Left ventricle myocardium inferior (tissue), 1 donor: ENCODE measurements around the gene EXPH5. TPM values are rescaled to one million over a fixed set of nuclear protein-coding genes. Genes with fewer than 3 reads are reported as not detected.
A peak's percentile ranks its signal among the peaks of the same experiment; 100 is the strongest.

Experiments used
- DNase-seq: peaks from one replicate; pipeline ENCODE4 v3.0.0-alpha.2; 2020
- H3K27ac ChIP-seq: fragments of 200-600 bp; replicated peaks from 2 replicates; pipeline ENCODE4 v1.8.0; 2021
- H3K27me3 ChIP-seq: fragments of 200-600 bp; 2 replicates; pipeline ENCODE4 v1.8.0; 2021; ENCODE audit warnings: low read depth
- H3K36me3 ChIP-seq: fragments of 200-600 bp; 2 replicates; pipeline ENCODE4 v1.8.0; 2021
- H3K4me1 ChIP-seq: fragments of 200-600 bp; 2 replicates; pipeline ENCODE4 v1.8.0; 2021
- H3K4me3 ChIP-seq: fragments of 200-600 bp; 2 replicates; pipeline ENCODE4 v1.8.0; 2021; ENCODE audit warnings: mild to moderate bottlenecking, moderate library complexity
- H3K9me3 ChIP-seq: fragments of 200-600 bp; replicated peaks from 2 replicates; pipeline ENCODE4 v1.8.0; 2021
- intact Hi-C: fragments of 100-400 bp; cut with micrococcal nuclease; formaldehyde crosslinking; loops from one replicate; pipeline ENCODE4 v1.11.0; 2022
- total RNA-seq: library from RNA; stranded (reverse); fragmentation: NEBNext Ultra II Directional; extraction: Animal tissue kit (Norgen Biotek cat#: 25700); gene quantifications from one replicate; pipeline ENCODE4 v1.2.1, GENCODE V29; 2021
- TF ChIP-seq, protein P1 (sequence below): fragments of 200-600 bp; IDR thresholded peaks from 2 replicates; pipeline ENCODE4 v1.8.0; 2021; ENCODE audit warnings: antibody characterized with exemption, mild to moderate bottlenecking, borderline replicate concordance
- donor health status: DM: no; HTN: yes; CAD: no; lungs with severe emphysema.

The EXPH5 gene
- total RNA-seq, 1 donor from 2014 or later: 0.88 TPM

DNA sequence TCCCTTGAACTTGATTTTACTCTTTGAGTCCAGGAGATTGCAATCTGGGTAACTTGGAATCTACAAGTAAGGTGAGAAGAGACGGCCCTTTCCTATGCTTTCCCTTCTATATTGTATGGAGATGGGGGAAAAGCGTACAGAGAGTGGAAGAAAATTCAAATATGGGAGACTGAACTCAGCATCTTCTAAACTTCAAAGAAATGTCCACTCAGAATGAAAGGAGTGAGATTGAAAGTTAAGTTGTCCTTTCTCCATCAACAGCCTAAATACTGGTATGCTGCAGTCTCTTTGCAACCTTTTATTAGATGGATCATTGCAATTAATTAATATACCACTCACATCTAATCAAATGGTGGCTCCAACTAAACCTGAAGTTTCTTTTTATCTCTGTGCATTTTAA is 6.4 kb upstream of the EXPH5 start:
- Histone ChIP-seq H3K27me3 (peaks cover 45% of the 10 kb centered on the region), H3K36me3 (no peaks in the 10 kb centered on the region), H3K4me3 (no peak overlapping the region), H3K4me1 (no peaks in the 10 kb centered on the region), H3K9me3 (no peaks in the 10 kb centered on the region), H3K27ac (no peak overlapping the region)
- intact Hi-C loops: no loop called here
- no peak for DNase-seq
- TF ChIP-seq, protein P1, sequence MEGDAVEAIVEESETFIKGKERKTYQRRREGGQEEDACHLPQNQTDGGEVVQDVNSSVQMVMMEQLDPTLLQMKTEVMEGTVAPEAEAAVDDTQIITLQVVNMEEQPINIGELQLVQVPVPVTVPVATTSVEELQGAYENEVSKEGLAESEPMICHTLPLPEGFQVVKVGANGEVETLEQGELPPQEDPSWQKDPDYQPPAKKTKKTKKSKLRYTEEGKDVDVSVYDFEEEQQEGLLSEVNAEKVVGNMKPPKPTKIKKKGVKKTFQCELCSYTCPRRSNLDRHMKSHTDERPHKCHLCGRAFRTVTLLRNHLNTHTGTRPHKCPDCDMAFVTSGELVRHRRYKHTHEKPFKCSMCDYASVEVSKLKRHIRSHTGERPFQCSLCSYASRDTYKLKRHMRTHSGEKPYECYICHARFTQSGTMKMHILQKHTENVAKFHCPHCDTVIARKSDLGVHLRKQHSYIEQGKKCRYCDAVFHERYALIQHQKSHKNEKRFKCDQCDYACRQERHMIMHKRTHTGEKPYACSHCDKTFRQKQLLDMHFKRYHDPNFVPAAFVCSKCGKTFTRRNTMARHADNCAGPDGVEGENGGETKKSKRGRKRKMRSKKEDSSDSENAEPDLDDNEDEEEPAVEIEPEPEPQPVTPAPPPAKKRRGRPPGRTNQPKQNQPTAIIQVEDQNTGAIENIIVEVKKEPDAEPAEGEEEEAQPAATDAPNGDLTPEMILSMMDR: no peak

DNA sequence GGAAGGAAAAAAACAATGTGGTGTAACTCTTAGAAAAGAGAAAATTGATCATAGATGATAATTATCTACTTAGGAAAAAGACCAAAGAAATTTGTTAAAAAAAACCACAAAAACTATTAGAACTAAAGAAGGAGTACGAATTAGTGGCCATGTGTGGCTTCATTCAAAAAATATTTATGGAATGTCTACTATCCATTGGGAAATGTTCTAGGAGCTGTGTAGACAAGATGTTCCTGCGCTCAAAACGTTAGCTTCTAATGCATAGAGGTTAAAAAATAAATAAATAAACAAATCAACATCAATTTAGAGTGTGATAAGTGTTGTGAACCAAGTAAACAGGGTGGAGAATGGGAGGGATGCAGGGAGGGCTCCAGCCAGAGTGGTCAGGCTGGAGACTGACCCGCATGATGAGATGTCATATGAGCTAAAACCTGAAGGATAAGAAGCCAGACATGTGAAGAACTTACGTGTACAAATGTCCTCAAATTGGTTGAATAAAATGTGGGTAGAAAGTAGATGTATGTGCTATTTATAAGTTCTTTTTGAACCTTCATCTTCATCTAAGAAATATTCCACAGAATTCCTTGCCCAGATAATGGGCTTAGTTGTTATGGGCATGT is 4.3 kb upstream of the EXPH5 start:
- peaks cover 35% of the 10 kb centered on the region for H3K27me3 ChIP-seq

DNA sequence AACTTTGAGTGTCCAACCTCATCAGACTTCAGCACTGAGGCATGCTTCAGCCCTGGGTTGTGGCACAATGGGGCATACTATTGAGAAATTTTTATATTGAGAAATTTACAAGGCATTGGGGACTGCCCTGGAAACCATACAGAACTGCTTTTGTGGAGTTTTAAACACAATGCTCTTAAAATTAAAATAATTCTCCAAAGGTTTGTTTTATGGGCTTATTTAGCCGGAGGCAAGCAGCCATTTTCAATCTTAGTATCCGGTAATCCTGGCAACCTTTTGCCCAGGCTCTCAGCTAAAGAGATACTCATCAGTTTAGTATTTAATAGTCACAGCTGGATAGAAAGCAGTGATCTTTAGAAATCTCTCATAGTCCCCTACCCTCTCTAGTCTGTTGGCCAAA is 3.1 kb upstream of the EXPH5 start:
- no peaks in the 10 kb centered on the region for H3K9me3 ChIP-seq
- no peak overlapping the region for H3K4me3 ChIP-seq
- no peak overlapping the region for H3K27ac ChIP-seq
- no peaks in the 10 kb centered on the region for H3K36me3 ChIP-seq
- TF ChIP-seq, protein P1: no peak
- DNase-seq: no peak
- H3K27me3 ChIP-seq: peaks cover 27% of the 10 kb centered on the region
- intact Hi-C loops: no loop called here
- H3K4me1 ChIP-seq: peaks cover 13% of the 10 kb centered on the region

More for the DNA sequence above, 4.3 kb upstream of the EXPH5 start:
- Histone ChIP-seq H3K36me3 (no peaks in the 10 kb centered on the region), H3K9me3 (no peaks in the 10 kb centered on the region), H3K4me3 (no peak overlapping the region), H3K4me1 (peaks cover 10% of the 10 kb centered on the region), H3K27ac (no peak overlapping the region)
- intact Hi-C loops: no loop called here
- DNase-seq: no peak
- TF ChIP-seq, protein P1: no peak

DNA sequence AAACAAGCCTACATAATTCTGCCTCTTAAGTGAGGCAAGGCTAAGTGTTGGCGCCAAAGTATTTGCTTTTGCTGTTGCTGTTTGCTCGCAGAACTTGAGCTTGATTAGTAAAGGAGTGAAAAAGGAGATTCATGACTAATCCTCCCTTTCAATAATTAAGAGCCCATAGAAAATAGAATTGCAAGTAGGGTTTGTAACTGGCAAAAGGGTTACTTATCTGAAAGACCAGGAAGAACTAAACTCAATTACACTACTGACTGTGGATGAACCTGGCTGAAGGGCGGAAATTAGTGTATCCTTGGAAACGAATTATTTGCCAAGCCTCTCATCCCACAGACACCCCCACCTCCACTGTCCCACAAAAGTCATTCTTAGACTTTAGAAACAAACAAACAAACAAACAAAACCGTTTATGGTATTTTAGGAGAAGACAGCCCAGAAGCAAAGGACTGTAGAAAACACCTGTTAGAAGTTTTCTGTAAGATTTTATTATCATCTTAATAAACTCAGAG is 411 bp upstream of the EXPH5 start:
- no peak for DNase-seq
- H3K36me3 ChIP-seq: no peaks in the 10 kb centered on the region
- H3K27me3 ChIP-seq: peaks cover 26% of the 10 kb centered on the region
- no peak overlapping the region for H3K27ac ChIP-seq
- H3K4me1 ChIP-seq: peaks cover 13% of the 10 kb centered on the region
- H3K9me3 ChIP-seq: no peaks in the 10 kb centered on the region
- peak overlapping the region; percentile 76 for H3K4me3 ChIP-seq
- TF ChIP-seq, protein P1: no peak
- intact Hi-C loops: no loop called here

DNA sequence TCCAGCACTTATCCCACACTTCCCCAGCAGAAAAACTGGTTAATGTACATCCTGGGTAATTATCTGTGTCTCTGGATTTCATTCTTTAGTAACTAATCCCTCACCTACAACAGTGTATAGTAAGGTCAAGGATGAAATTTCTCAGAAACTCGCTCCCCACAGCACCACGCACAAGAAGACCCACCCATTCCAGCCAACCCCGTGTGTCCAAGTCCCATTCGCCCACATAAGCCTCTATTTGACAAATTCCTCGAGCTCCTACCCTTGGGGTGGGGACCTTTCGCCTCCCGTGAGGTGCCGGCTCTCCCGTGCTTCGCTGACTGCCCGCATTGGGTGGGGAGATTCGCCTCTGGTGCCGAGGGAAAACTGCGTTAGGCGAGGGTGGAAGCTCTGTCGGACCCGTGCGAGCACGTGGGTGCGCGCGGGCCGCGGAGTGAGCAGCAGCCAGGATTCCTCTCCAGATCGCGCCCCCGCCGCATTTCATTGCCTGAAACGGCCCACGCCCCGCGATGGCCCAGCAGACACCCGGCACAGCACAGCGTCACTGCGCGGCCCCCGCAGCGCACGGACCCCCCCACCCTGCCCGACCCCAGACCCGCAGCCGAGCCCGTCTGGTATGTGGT is 866 bp downstream of the EXPH5 start:
- no peak overlapping the region for H3K27ac ChIP-seq
- peaks cover 26% of the 10 kb centered on the region for H3K27me3 ChIP-seq
- peak overlapping the region; percentile 76 for H3K4me3 ChIP-seq
- intact Hi-C loops: no loop called here
- DNase-seq: peak; percentile 18
- H3K9me3 ChIP-seq: no peaks in the 10 kb centered on the region
- no peaks in the 10 kb centered on the region for H3K36me3 ChIP-seq
- H3K4me1 ChIP-seq: peaks cover 13% of the 10 kb centered on the region
- TF ChIP-seq, protein P1: no peak
